Skeletal muscle satellite cell (primary cell): Measurements from ENCODE around the gene TMEM163.
"Not testable (repeated sequence)": the region's sequence is repeated elsewhere in the genome, so short reads cannot be mapped to it uniquely, and the experiment has no call there.

Experiments used
- H3K27me3 ChIP-seq: 2 replicates; pipeline ENCODE4 v1.7.0; 2013; ENCODE audit warnings: low read length; ENCODE audit not compliant: control insufficient read depth, insufficient read depth
- H3K36me3 ChIP-seq: 2 replicates; pipeline ENCODE4 v1.7.0; 2013; ENCODE audit warnings: mild to moderate bottlenecking, control low read depth, low read length; ENCODE audit not compliant: insufficient read depth
- H3K4me1 ChIP-seq: 2 replicates; pipeline ENCODE4 v1.7.0; 2013; ENCODE audit warnings: low read length; ENCODE audit not compliant: control insufficient read depth, insufficient read depth
- H3K4me2 ChIP-seq: 2 replicates; pipeline ENCODE4 v1.7.0; 2013; ENCODE audit warnings: mild to moderate bottlenecking, low read length
- H3K4me3 ChIP-seq: 2 replicates; pipeline ENCODE4 v1.7.0; 2013; ENCODE audit warnings: low read length
- H3K9ac ChIP-seq: 2 replicates; pipeline ENCODE4 v1.7.0; 2013; ENCODE audit warnings: mild to moderate bottlenecking, low read depth, low read length, moderate library complexity
- H3K9me3 ChIP-seq: replicated peaks from 2 replicates; pipeline ENCODE4 v1.7.0; 2013; ENCODE audit warnings: mild to moderate bottlenecking, control low read depth, low read length

The TMEM163 gene

GRCh38 chr2:134601264-134601663, 117.5 kb downstream of the TMEM163 start:
- no peak overlapping the region for H3K4me2 ChIP-seq
- H3K27me3 ChIP-seq = no peaks in the 10 kb centered on the region
- no peak overlapping the region for H3K4me3 ChIP-seq
- no peaks in the 10 kb centered on the region for H3K36me3 ChIP-seq
- H3K9ac ChIP-seq = no peak overlapping the region
- H3K9me3 ChIP-seq = no peaks in the 10 kb centered on the region
- H3K4me1 ChIP-seq = no peaks in the 10 kb centered on the region

GRCh38 chr2:134600208-134600607, 118.6 kb downstream of the TMEM163 start:
- no peaks in the 10 kb centered on the region for H3K36me3 ChIP-seq
- H3K4me3 ChIP-seq = no peak overlapping the region
- no peaks in the 10 kb centered on the region for H3K4me1 ChIP-seq
- no peaks in the 10 kb centered on the region for H3K27me3 ChIP-seq
- H3K4me2 ChIP-seq = no peak overlapping the region
- no peak overlapping the region for H3K9ac ChIP-seq
- H3K9me3 ChIP-seq = no peaks in the 10 kb centered on the region

- Histone ChIP-seq H3K4me3 (no peak overlapping the region), H3K27me3 (no peaks in the 10 kb centered on the region), H3K9me3 (no peaks in the 10 kb centered on the region), H3K4me1 (no peaks in the 10 kb centered on the region), H3K36me3 (no peaks in the 10 kb centered on the region), H3K9ac (no peak overlapping the region), H3K4me2 (no peak overlapping the region)
These were observed 119.6 kb downstream of the TMEM163 start for GRCh38 chr2:134599236-134599635.

- Histone ChIP-seq H3K4me2 (no peak overlapping the region), H3K9me3 (no peaks in the 10 kb centered on the region), H3K4me1 (no peaks in the 10 kb centered on the region), H3K4me3 (no peak overlapping the region), H3K27me3 (no peaks in the 10 kb centered on the region), H3K9ac (no peak overlapping the region), H3K36me3 (no peaks in the 10 kb centered on the region)
These were observed 124.4 kb downstream of the TMEM163 start for GRCh38 chr2:134594399-134594798.

- H3K9ac ChIP-seq = no peak overlapping the region
- H3K4me2 ChIP-seq = no peak overlapping the region
- H3K27me3 ChIP-seq = no peaks in the 10 kb centered on the region
- H3K9me3 ChIP-seq = no peaks in the 10 kb centered on the region
- H3K4me1 ChIP-seq = no peaks in the 10 kb centered on the region
- no peaks in the 10 kb centered on the region for H3K36me3 ChIP-seq
- no peak overlapping the region for H3K4me3 ChIP-seq
These were observed 125.3 kb downstream of the TMEM163 start for GRCh38 chr2:134593519-134593918.

- Histone ChIP-seq H3K27me3 (no peaks in the 10 kb centered on the region), H3K4me1 (no peaks in the 10 kb centered on the region), H3K9ac (no peak overlapping the region), H3K36me3 (no peaks in the 10 kb centered on the region), H3K4me3 (no peak overlapping the region), H3K9me3 (no peaks in the 10 kb centered on the region), H3K4me2 (no peak overlapping the region)
These were observed 126.4 kb downstream of the TMEM163 start for GRCh38 chr2:134592377-134592776.

- Histone ChIP-seq H3K9ac (no peak overlapping the region), H3K4me3 (no peak overlapping the region), H3K4me2 (no peak overlapping the region), H3K36me3 (no peaks in the 10 kb centered on the region), H3K4me1 (no peaks in the 10 kb centered on the region), H3K27me3 (no peaks in the 10 kb centered on the region), H3K9me3 (no peaks in the 10 kb centered on the region)
These were observed 127.3 kb downstream of the TMEM163 start for GRCh38 chr2:134591526-134591925.

- Histone ChIP-seq H3K27me3 (no peaks in the 10 kb centered on the region), H3K9ac (no peak overlapping the region)
These were observed 128.1 kb downstream of the TMEM163 start for GRCh38 chr2:134590679-134591078.

GRCh38 chr2:134589171-134590083, 129.4 kb downstream of the TMEM163 start:
- not testable (repeated sequence) for H3K36me3 ChIP-seq, H3K4me1 ChIP-seq, H3K9me3 ChIP-seq

More at GRCh38 chr2:134590679-134591078, 128.1 kb downstream of the TMEM163 start:
- H3K4me2 ChIP-seq = no peak overlapping the region
- H3K9me3 ChIP-seq = no peaks in the 10 kb centered on the region
- H3K4me3 ChIP-seq = no peak overlapping the region
- H3K4me1 ChIP-seq = no peaks in the 10 kb centered on the region
- H3K36me3 ChIP-seq = no peaks in the 10 kb centered on the region

GRCh38 chr2:134588556-134588955, 130.2 kb downstream of the TMEM163 start:
- Histone ChIP-seq H3K27me3 (no peaks in the 10 kb centered on the region), H3K36me3 (no peaks in the 10 kb centered on the region), H3K4me3 (no peak overlapping the region), H3K9ac (no peak overlapping the region), H3K9me3 (no peaks in the 10 kb centered on the region), H3K4me1 (no peaks in the 10 kb centered on the region), H3K4me2 (no peak overlapping the region)

More at GRCh38 chr2:134589171-134590083, 129.4 kb downstream of the TMEM163 start:
- not testable (repeated sequence) for H3K4me2 ChIP-seq, H3K9ac ChIP-seq, H3K27me3 ChIP-seq, H3K4me3 ChIP-seq

- H3K36me3 ChIP-seq = no peaks in the 10 kb centered on the region
- H3K4me3 ChIP-seq = no peak overlapping the region
- H3K27me3 ChIP-seq = no peaks in the 10 kb centered on the region
- no peaks in the 10 kb centered on the region for H3K4me1 ChIP-seq
- H3K4me2 ChIP-seq = no peak overlapping the region
- H3K9ac ChIP-seq = no peak overlapping the region
- no peaks in the 10 kb centered on the region for H3K9me3 ChIP-seq
These were observed 132.4 kb downstream of the TMEM163 start for GRCh38 chr2:134586326-134586965.
